Measurements from ENCODE around the gene NFKB2.
A peak's percentile ranks its signal among the peaks of the same experiment; 100 is the strongest.

The NFKB2 gene

DNA sequence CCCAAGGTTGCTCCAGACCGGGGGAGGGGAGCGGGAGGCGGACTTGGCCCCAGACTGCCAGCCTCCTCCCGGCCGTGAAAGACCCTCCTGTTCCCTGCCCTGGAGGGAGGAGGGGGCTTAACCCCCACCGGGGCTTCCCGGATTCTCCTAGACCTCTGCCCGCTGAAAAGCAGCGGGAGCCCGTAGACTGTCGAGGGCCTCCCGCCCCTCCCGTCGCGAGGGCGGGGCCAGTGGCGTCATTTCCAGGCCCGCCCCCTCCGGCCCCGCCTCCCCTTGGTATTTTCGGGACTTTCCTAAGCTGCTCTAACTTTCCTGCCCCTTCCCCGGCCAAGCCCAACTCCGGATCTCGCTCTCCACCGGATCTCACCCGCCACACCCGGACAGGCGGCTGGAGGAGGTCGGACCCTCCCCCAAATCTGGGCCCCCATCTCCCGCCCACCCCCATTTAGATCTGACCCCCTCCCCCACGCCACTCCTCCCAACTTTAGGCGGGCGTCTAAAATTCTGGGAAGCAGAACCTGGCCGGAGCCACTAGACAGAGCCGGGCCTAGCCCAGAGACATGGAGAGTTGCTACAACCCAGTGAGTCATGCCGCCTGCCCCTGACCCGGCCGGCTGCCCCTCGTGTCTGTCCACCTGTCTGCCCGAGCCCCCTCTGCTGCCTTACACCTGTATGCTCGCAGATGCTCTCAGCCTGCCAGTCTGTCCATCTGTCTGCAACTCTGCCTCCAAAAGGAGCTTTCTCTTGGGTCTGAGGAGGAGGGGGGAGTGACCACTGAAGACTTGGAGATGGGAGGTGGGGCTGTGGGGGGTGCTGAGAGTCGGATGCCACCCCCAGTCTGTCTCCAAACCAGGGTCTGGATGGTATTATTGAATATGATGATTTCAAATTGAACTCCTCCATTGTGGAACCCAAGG lies at the start of gene NFKB2:
TSS of gene NFKB2 (plus strand) at position 306 of the 917 bp plus-strand sequence. CDS start at position 561, 255 bp downstream.
- DNase-seq, result no peak

DNA sequence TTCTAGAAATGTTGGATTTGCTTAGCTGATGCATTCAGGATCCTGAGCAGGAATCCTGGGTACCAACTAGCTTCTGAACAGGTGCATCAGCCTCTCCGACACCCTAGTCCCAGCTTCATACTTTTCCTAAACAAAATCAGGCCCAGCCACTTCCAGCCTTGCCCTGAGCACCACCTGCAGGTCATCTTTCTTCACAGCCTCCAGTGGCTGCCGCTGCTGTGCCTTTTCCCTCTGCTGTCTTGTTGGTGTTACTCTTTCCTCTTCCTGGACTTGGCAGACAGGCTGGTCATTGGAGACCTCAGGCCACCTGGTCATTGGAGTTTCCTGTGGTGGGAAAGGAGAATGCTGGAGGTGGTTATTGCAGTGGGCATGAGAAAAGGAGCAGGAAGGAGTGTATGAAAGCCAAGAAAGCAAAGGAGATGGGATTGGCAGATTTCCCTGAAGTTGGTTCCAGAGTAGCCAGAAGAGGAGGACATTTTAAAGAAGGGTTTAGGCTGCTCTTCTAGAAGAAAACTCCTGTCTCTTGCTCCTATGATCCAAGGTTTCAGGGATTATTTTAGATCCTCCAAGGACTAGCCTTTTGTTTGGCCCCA lies 48.2 kb upstream of the NFKB2 start:
- peak; percentile 13 for DNase-seq

DNA sequence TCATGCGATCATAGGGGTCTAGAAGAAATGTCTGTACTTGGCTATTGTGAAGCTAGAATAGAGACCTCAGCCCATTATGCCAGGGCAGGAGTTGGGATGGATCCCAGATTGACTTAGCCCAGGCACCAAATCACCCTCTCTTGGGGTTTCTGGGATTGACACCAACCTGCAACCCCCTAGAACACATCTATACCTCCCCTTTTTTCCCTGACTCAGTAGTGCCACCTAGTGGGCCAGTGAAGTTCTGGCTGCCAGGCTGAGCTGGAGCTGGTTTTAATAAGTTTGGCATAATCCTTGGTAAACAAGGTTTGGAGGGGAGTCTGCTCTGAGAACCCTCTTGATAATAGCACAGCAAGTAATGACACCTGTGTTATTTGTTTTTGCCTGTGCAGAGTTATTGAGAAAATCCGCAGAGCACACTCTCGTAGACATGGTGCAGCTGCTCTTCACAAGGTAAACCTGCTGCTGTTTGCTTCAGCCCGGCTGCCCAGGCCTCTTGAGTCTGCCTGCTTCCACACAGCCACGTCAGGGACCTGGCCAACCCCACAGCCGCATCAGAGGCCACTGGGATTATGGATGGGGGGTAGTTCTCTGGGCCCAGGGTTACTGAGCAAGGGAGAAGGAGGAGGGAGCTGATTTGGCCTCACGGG lies 43.3 kb upstream of the NFKB2 start:
- peak; percentile 63 for DNase-seq

GRCh38 chr10:102354451-102354850 lies 41.1 kb upstream of the NFKB2 start:
- DNase-seq, result no peak

DNA sequence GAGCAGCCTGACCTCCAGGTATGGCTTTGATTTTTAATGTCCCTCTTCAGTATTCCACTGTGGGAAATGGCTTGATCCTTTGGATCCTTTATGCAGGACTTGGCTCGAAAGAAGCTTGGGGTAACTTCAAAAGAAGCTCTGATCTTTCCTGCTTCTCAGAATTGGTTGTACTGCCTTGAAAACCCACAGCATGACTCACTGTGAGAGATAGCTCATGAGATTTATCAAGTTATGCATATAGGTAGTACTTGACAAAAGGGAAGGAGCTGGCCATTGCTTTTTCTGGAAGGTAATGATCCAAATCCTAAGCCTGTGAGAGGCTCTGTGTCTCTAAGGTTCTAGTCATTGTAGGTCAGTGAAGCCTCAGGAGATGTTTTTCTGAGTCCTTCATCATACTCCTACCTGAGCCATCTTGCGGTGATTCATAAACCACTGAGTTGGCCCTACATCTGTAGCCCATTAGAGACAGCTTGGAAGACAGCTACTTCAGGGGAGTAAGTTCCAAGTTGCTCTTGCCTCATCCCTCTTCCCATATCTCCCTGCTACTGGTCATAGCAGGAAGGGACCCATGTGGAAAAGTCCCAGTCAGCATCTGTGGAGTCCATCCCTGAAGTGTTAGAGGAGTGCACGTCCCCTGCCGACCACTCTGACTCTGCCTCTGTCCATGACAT lies 36.7 kb upstream of the NFKB2 start:
- no peak for DNase-seq

- DNase-seq, result no peak
These were observed 28.1 kb upstream of the NFKB2 start for GRCh38 chr10:102367441-102367840.

DNA sequence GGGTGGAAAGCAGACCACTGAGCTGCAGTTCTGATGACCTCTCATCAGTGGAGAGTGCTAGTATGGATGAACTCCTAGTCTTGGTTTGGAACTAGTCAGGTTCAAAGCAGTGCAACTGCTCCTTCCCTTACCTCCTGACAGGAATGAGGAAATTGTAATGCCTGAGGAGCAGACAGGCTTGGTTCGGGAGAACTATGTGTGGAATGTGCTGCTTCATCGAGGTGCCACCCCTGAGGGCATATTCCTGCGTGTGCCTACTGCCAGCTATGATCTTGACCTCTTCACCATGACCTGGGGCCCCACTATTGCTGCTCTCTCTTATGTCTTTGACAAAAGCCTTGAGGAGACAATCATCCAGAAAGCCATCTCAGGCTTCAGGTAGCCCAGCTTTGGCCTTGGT lies 27.4 kb upstream of the NFKB2 start:
- DNase-seq, result no peak

DNA sequence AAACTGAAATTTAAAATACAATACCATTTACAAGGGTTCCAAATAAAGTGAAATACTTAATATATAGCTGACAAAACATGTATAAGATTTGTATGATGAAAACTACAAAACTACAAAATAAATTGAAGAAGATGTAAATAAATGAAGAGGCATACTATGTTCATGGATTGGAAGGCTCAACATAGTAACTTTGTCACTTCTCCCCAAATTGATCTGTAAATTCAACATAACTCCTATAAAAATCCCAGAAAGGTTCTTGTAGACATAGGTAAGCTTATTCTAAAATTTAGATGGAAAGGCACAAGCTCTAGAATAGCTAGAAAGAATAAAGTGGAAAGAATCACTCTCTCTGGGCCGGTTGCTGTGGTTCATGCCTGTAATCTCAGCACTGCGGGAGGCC lies 24.2 kb upstream of the NFKB2 start:
- no peak for DNase-seq

DNA sequence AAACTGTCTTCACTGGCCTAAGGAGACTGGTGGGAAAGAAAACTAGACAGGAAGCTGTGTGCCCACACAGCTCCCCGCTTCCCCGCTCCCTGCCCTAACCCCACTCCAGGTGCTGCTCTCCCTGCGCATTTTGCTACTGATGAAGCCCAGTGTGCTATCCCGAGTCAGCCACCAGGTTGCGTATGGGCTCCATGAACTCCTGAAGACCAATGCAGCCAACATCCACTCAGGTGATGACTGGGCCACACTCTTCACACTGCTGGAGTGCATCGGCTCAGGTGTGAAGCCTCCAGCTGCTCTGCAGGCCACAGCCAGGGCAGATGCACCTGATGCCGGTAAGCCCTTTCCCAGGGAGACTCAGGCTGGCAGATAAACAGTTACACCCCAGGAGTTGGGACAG lies 20.3 kb upstream of the NFKB2 start:
- DNase-seq, result no peak

GRCh38 chr10:102375867-102376266 lies 19.6 kb upstream of the NFKB2 start:
- no peak for DNase-seq

DNA sequence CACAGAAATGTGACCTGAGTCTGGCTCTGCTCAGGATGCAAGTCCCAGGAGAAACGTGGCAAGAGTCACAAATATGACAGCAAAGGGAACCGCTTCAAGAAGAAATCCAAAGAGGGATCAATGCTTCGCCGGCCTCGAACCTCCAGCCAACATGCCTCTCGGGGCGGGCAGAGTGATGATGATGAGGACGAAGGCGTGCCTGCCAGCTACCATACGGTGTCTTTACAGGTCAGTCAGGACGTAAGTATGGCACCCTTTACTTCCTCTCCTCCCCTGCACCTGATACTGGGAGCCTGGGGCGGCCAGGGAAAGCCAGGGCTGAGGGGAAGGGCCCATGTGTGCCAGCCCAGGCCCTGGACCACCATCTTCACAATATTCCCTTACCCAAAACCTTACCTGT lies 18.6 kb upstream of the NFKB2 start:
- DNase-seq, result no peak

- no peak for DNase-seq
These were observed 16.1 kb upstream of the NFKB2 start for GRCh38 chr10:102379383-102379782.

DNA sequence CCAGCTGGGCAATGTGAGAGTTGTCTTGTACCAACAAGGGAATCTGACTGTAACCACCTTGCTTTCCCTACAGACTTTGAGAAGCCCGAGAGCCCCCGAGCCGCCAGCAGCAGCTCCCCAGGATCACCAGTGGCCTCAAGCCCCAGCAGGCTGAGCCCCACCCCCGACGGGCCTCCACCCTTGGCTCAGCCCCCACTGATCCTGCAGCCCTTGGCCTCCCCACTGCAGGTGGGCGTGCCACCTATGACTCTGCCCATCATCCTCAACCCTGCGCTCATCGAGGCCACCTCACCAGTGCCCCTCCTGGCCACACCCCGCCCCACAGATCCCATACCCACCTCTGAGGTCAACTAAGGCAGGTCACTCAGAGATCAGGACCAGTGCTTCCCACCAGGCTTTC lies 13.5 kb upstream of the NFKB2 start:
- no peak for DNase-seq

DNA sequence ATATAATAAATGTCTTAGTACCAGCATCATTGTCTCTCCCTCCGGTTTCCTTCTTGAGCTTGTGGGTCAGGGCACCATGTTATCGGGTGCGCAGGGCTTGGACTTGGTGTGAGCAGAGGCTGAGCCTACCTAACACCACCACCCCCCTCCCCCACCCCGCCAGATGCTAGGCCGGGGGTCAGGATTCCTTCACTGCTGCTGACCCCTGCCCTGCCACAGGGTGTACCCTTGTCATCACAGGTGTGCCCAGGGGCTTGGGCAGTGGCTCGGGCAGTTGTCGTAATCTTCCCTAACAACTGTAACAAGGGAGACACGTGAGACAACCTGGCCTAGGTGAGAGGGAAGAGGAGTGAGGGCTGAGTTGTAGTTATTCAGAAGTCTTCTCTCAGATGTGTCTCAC lies 12.6 kb upstream of the NFKB2 start:
- no peak for DNase-seq

GRCh38 chr10:102384053-102384452 lies 11.5 kb upstream of the NFKB2 start:
- no peak for DNase-seq

- no peak for DNase-seq
These were observed 10.7 kb upstream of the NFKB2 start for GRCh38 chr10:102384606-102385429.

DNA sequence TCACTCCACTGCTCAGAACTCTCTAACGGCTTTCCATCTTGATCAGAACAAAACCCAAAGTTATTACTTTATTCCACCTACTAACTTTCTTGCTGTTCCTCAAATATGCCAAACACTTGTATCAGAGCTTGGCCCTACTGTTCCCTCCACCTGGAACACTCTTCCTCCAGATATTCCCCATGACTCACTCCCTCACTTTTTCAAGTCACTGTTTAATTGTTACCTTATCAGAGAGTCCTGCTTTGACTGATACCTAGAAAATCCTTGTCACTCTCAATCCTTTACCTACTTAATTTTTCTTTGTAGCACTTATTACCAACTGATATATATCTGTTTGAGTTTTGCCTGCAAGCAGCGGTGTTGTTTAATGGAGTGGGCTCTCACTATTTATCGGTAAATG lies 5.6 kb upstream of the NFKB2 start:
- DNase-seq, result no peak

DNA sequence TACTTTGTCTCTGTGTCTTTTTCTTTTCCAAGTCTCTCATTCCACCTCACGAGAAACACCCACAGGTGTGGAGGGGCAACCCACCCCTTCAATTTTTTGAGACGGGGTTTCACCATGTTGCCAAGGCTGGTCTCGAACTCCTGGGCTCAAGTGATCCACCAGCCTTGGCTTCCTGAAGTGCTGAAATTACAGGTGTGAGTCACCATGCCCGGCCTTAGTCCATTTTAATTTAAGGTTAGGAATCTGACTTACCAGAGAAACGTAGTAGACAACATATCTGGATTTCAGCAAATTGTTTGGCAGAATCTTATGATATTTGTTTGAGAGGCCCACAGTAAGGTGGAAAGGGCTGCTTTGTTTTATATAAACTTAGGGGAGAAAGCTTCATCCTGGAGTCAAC lies 3.2 kb upstream of the NFKB2 start:
- DNase-seq, result no peak

DNA sequence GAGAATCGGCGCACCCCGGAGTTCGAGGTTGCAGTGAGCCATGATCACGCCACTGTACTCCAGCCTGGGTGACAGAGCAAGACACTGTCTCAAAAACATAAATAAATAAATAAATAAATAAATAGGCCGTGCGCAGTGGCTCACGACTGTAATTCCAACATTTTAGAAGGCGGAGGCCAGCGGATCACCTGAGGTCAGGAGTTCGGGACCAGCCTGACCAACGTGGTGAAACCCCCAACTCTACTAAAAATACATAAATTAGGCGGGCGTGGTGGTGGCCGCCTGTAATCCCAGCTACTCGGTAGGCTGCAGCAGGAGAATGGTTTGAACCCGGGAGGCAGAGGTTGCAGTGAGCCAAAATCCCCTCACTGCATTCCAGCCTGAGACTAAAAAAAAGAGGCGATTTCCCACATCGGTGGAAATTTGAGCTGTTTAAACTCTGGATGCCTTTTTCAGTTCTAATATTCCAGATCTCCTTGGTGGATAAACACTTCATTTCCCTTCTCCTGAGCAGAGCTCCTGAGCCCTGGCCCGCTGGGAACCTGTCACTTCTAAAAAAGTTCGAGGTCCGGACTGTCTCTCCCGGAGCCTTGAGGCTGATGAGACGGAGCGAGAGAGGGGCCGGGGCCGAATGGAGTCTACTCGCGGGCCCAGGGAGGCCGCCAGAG lies 2.0 kb upstream of the NFKB2 start:
- DNase-seq, result no peak

DNA sequence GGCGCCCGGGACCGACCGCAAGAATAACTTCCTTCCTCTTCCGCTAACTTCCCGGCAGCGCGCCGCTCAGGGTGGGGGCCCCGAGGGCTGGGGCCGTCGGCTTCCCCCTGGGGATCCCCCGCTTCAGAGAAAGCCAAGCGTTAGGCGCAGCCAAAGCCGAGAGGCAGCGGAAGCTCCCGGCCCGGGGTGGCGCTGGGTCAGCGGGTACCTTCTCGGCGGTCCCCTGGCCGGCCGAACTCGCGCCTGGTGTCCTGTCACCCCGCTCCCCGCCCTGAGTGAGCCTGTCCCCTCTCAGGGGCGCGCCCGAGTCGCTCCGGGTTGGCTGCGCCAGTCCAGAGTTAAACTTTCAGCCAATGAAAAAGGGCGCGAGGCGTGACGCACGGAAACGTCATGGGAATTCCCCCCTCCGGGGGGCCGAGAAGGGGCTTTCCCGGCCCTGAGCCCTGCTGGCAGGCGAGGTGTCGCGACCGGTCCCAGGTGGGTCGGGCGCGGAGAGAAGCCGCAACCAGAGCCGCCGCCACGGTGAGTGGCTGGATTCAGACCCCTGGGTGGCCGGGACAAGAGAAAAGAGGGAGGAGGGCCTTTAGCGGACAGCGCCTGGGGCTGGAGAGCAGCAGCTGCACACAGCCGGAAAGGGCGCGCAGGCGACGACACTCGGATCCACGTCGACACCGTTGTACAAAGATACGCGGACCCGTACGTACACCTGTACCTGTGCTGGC lies 1.3 kb upstream of the NFKB2 start:
- no peak for DNase-seq

DNA sequence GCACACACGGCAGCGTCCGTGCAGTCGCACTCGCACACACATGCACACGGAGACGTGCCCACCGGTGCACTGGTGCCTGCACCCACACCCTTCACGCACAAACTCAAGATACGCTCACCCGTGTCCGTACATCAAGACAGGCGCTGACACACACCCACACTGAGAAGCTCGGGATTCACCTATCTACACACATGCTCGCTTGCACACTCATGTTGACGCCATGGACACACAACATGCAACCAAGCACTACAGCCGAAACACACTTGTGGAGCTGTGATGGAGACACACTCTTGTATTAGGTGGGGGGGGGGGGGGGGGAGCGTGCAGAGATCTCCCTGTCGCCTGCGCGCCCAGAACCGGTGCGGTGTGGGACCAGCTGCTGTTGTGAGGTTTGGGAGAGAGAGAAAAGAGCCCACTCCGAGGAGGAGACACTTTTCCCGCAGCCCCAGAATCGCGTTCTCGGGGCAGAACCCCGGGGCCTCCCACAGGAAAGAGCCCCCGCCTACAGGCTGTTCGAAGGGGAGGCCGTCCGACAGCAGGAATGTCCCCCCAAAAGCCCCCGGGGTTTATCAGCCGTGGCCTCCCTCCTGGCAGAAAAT lies 605 bp upstream of the NFKB2 start:
- no peak for DNase-seq

Measured in NCI-H2029 treated with DMSO at 0.1 percent for 48 hours (cell line).